Thyroid gland (tissue), 4 donors: Measurements from ENCODE around the gene MACC1.
"Not testable (repeated sequence)": the region's sequence is repeated elsewhere in the genome, so short reads cannot be mapped to it uniquely, and the experiment has no call there.

Source experiments
- CTCF ChIP-seq, 6 experiments: fragments of 200-600 bp in 3 of 6; fragments of 450-650 bp in 3 of 6; sonication (generic) in 3 of 6; IDR thresholded peaks; one replicate each; pipeline ENCODE4 v1.5.1; 2016 to 2019; ENCODE audit warnings: antibody characterized with exemption in 6 of 6, mild to moderate bottlenecking in 2 of 6, inconsistent platforms in 1 of 6, moderate library complexity in 1 of 6
- POLR2A ChIP-seq, 2 donors: fragments of 450-650 bp; IDR thresholded peaks; one replicate each; pipeline ENCODE4 v1.6.1; 2017; ENCODE audit warnings: antibody characterized with exemption in 2 of 2, mild to moderate bottlenecking in 2 of 2, moderate library complexity in 1 of 2

DNA sequence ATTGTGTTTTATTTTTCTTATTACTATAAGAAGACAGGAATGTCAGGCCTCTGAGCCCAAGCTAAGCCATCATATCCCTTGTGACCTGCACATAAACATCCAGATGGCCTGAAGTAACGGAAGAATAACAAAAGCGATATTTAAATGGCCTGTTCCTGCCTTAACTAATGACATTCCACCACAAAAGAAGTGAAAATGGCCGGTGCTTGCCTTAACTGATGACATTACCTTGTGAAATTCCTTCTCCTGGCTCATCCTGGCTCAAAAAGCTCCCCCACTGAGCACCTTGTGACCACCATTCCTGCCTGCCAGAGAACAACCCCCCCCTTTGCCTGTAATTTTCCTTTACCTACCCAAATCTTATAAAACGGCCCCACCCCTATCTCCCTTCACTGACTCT, 91.1 kb downstream of the MACC1 start:
- not testable (repeated sequence) for TF ChIP-seq CTCF, POLR2A (IDR thresholded peaks at IDR 0.05)
